ENCODE measurements around the gene UBE4B.

UBE4B gene

DNA sequence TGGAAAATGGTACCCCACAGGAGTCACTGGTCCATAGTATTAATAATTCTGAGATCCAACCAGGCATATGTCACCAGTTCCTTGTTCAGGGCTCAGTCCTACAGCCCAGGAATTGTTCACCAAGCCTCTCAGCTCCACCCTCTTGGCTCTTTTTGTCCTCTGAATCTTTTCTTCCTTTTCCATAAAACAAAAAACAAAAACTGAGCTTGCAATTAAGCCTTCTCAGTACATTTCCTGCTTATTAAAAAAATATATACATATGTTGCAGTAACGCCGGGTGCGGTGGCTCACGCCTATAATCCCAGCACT, 154.2 kb downstream of the UBE4B start:
- TF ChIP-seq ZFX (IDR thresholded peaks at IDR 0.05): no peak
- TF ChIP-seq, protein P1, sequence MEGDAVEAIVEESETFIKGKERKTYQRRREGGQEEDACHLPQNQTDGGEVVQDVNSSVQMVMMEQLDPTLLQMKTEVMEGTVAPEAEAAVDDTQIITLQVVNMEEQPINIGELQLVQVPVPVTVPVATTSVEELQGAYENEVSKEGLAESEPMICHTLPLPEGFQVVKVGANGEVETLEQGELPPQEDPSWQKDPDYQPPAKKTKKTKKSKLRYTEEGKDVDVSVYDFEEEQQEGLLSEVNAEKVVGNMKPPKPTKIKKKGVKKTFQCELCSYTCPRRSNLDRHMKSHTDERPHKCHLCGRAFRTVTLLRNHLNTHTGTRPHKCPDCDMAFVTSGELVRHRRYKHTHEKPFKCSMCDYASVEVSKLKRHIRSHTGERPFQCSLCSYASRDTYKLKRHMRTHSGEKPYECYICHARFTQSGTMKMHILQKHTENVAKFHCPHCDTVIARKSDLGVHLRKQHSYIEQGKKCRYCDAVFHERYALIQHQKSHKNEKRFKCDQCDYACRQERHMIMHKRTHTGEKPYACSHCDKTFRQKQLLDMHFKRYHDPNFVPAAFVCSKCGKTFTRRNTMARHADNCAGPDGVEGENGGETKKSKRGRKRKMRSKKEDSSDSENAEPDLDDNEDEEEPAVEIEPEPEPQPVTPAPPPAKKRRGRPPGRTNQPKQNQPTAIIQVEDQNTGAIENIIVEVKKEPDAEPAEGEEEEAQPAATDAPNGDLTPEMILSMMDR (conservative IDR thresholded peaks at IDR 0.05): no peak

DNA sequence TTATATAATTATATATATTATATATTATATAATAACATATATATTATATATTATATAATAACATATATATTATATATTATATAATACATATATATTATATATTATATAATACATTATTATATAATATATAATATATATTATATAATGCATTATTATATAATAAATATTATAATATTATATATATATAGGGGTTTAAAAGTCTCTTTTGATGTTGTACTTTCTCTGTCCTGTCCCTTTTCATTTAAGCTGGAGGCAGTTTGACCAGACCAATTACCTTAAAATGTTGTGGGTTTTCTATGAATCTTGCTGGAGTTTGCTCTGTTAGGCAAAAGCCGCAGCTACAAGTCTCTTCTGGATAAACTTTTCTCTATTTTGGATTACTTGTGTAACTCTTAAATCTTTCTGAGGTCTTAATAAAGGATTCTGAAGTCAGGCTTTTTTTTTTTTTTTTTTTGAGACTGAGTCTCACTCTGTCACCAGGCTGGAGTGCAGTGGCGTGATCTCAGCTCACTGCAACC, 155.4 kb downstream of the UBE4B start:
- no peak overlapping the region for H3K27ac ChIP-seq
- TF ChIP-seq, protein P1 (conservative IDR thresholded peaks at IDR 0.05): no peak
- no peak for TF ChIP-seq ZFX (IDR thresholded peaks at IDR 0.05)

More for the DNA sequence above, 154.2 kb downstream of the UBE4B start:
- no peak overlapping the region for H3K27ac ChIP-seq

DNA sequence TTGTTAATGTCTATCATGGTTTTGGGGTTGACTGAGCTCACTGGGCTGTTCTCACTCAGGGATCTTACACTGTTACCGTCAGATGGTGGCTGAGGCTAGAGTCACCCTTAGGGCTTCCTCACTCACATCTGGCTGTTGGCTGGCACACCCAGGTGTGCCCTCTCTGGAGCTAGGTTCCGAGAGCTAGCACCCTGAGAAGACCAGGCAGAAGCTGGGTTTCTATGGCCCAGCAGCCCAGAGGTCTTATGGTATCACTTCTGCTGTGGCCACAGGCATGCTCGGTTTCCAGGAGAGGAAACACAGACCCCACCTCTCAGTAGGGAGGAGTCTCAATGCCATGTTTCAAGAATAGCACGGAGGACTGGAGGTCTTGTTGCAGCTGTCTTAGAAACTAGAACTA, 156.9 kb downstream of the UBE4B start:
- no peak for TF ChIP-seq ZFX (IDR thresholded peaks at IDR 0.05)
- TF ChIP-seq, protein P1 (conservative IDR thresholded peaks at IDR 0.05): no peak
- H3K27ac ChIP-seq: no peak overlapping the region

DNA sequence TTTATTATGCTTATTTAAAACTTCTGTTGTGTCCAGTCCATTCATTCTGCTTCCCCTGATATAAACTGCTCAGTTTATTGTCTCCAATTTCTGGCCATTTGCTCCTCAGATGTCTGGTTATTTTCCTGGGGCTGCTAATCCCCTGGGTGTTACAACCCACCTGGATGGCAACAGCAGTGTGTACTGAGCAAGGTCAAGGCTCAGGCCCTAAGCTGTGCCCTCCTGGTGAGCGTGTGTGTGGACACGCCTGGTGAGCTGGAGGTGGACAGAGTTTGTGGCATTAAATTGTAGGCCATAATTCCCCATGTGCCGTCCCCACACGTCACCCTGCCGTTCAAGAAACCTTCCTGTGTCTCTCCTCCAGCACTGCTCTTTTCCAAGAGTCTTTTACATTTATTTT, 159.5 kb downstream of the UBE4B start:
- TF ChIP-seq, protein P1 (conservative IDR thresholded peaks at IDR 0.05): no peak
- TF ChIP-seq ZFX (IDR thresholded peaks at IDR 0.05): no peak
- H3K27ac ChIP-seq: no peak overlapping the region

DNA sequence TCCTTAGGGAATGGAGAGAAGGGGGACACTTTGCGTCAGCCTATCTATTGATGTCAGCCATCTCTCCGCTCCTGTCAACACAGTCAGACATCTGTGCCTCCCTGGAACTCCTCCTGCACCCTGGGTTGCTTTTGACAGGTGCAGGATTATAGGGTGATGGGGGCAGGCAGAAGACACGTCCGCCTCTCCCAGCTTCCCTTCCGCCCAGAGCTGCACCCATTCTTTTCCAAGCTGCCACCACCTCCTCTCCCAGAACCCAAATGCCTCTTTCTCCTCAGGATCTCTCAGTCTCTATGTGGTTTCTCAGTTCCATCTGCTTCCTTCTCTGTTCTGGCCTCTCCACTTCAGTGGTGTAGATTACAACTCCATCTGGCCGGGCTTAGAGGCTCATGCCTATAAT, 160.5 kb downstream of the UBE4B start:
- TF ChIP-seq ZFX (IDR thresholded peaks at IDR 0.05): no peak
- TF ChIP-seq, protein P1 (conservative IDR thresholded peaks at IDR 0.05): no peak
- H3K27ac ChIP-seq: no peak overlapping the region

DNA sequence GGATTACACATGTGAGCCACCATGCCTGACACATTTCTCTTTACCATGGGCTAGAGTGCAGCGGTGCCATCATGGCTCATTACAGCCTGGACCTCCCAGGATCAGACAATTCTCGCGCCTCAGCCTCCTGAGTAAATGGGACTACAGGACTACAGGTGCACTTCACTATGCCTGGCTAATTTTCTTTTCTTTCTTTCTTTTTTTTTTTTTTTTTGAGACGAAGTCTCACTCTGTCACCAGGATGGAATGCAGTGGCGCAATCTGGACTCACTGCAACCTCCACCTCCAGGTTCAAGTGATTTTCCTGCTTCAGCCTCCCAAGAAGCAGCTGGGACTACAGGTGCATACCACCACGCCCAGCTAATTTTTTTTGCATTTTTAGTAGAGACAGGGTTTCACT, 162.8 kb downstream of the UBE4B start:
- TF ChIP-seq ZFX (IDR thresholded peaks at IDR 0.05): no peak
- TF ChIP-seq, protein P1 (conservative IDR thresholded peaks at IDR 0.05): no peak
- H3K27ac ChIP-seq: no peak overlapping the region

DNA sequence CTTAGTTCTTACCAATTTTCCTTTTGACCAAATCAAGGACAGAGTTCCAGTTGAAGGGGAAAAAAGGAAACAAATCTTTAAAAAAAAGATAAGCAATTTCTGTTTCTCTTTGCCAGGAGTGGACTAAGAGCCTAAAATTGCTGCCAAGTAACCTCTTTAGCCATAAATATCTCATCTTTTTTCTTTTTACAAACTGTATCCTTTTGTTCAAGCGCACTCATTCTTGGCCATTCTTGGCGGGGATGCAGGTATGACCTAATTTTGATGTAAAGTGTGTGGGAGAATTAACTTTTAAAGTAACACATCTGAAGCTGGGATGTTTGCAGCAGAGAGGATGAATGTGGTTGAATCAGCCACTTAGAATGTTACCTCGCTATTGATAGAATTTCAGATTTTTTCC, 164.2 kb downstream of the UBE4B start:
- TF ChIP-seq, protein P1 (conservative IDR thresholded peaks at IDR 0.05): no peak
- no peak for TF ChIP-seq ZFX (IDR thresholded peaks at IDR 0.05)
- no peak overlapping the region for H3K27ac ChIP-seq
